GM11168 (cell line): ENCODE results near the gene WBP11.

Source experiments
- in situ Hi-C: fragments of 300-500 bp; cut with MboI; formaldehyde crosslinking; loops from one replicate; pipeline ENCODE4 v1.12.0; 2022; ENCODE audit warnings: low sequenced_read_pairs; ENCODE audit not compliant: unreplicated experiment

Gene WBP11

DNA sequence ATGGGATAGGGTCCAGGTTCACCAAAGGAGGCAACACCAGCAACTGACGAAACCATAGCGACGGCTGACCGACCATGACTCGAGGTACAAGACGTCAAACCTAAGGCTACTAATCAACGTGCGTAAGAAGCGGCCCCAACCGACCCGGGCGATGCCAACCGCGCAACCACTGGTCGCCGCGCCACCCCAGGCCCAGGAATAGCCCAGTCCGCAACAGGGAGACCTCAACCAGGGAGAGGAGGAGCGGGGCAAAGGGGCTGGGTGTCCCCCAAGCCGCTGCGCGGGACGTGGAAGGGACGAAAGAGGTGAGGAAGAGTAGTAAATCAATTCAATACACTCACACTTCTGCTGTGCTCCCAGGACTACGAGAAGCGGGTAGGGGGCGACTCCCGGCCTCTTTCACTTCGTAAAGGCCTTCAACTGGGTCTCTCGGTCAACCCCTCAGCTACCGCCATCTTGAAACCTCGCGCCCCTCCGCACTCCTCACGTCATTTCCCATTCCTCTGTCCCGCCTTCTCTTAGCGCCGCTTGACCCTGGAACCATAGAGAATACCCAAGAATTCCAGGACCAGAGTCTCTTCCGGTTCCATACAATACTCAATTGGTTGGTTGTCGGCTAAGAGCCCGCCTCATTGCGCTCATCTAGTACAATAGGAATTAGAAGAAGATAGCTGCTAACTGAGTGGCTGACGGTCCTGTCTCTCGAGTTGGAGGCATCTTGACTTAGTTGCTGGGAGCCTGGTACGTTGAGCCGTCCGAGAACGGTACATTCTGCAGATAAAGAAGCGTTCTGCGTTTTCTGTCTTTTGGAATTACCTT, at the start of gene WBP11, which contains the start of gene C12orf60:
Gene WBP11, minus strand, starts transcription at position 468 of the 819 bp plus-strand sequence. CDS start 2,095 bp downstream, outside the sequence.
Gene C12orf60, plus strand, starts transcription at position 660 of the 819 bp plus-strand sequence. CDS start 19,266 bp downstream, outside the sequence.
- in situ Hi-C loops = no loop called here

DNA sequence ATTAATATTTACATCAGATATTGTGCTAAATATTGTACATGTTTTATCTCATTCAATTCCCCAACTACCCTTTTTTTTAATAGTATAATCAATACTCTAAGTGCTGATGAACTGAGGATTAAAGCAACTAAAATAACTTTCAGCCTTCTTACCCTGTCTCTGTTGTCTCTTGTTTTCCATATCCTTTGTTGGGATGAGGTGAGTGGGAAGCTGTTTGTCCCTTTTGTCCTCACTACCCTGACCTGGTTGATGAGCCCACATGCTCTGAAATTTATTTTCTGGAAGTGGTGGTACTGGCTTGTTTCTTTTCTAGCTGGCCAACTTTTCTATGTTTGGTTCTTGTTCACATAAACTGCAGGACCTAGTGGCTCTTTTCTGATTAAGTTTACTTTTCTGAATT, 49.6 kb upstream of the WBP11 start:
- in situ Hi-C loops = no loop called here

DNA sequence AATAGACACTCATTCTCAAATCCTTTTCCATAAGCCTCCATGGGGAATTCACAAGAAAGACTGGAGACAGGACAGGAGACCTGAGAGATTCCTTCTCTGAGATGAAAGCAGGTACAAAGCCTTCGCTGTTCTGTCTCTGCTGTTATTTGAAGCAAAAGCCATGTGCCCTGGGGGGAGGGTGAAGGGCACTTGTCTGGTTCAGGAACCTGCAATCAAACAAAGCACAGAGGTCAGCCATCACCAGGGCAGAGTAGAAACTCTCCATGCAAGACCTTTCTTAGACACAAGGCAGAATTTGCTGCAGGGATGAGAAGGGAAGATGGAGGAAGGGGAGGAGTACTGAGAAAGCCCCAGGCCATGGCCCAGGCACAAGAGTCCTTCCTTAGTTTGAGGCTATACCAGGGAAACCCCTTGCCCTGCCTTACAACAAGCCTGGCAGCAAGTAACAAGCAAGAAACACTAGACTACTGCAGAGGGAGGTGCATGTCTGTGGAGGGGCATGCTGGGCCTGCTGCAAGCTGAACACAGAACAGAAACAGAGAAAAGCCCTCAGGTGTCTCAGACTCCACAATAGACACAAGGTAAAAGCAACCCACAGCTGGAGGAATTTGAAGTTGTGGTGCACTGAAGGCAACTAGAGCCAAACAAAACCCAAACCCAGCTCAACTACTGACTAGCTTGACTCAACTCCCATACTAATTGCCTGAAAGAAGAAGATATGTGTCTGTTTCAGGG, 47.8 kb upstream of the WBP11 start:
- in situ Hi-C loops = no loop called here

DNA sequence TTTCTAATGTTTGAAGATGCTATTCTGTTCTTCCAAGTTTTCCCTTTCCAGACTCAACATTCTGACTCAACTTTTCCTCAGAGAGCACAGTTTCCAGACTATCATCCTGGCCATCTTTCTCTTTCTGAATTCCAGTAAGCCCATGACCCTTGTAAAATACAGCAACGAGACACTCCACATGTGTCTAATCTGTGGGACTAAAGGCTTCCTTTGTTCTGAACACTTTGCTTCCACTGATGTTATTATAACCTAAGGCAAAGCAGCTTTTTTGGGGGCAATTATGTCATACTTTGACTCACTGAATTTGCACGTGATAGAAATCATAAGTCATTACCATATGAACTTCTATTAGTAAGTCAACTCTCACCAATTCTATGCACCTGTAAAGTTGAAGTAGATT, 46.4 kb upstream of the WBP11 start:
- in situ Hi-C loops = loop anchor here (5.0 kb wide), 1 partner anchor 153 kb away; no protein-coding TSS in a partner anchor

DNA sequence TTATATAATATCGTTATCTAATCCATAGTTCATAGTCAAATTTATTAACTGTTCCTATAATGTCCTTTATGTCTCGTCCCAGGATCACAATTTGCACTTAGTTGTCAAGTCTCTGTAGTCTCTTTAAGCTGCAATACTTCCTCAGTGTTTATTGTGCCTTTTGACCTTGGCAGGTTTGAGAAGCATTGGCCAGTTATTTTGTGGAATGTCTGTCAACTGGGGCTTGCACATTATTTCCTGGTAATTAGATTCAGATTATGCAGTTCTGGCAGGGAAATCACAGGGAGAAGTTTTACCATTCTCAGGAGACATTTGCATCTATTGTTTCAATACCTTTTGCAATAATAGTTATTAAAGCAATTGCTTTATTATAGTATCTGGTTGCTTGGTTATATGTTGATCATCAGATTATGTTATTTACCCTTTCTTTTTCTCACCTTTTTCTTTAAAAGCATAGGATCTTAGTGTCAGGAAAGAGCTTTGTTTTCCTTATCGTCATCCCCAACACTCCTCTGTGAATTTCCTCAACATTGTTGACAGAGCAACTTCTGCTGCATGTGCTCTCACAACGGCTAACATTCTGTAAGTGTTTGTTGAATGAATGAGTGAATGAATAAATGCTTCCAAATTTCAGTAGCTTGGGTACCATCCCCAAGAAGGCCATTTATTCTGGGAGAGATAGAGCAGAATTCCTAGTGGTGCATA, 43.8 kb upstream of the WBP11 start:
- in situ Hi-C loops = loop anchor here (5.0 kb wide), 1 partner anchor 155 kb away; no protein-coding TSS in a partner anchor

DNA sequence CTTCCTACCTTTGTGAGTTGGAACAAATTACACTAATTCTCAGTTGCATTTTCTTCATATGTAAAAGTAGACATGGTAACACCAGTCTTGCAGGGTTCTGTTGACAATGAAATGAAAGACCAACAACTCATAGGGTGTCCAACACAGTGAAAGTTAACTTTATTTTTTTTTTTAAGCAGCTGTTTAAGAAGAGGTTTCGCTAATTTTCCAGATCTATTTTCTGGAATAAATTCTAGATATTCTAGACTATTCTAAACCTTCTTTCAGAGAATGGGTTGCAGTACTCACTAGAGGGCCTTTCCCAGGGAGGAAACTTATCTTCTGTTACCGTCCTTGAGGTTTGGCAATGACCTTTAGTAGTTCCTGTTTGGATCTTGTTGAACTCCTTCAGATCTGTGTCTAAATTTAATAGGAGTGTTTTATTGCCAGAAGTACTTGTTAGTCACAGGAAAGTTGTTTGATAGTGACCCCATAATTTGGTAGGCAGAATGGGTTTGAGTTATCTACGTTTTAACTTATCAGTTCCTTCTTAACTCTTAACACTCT, 42.8 kb upstream of the WBP11 start:
- in situ Hi-C loops = loop anchor here (5.0 kb wide), 1 partner anchor 156 kb away; no protein-coding TSS in a partner anchor

DNA sequence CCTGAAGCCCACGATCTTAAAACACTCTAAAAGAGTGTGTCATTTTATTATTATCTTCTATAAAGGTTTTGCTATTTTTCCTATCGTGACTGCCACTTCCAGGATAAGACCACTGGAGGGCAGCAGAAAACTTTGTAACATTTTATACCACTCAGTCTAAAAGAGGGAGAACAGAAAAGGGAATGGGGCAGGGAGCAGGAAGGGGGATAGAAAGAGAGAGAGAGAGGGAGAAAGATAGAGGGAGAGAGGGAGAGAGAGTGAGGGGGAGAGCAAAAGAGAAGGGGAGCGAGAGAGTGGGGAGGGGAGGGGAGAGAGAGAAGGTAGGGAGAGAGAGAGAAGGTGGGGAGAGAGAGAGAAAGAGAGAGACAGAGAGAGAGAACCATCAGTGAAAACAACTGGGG, 42.1 kb upstream of the WBP11 start:
- in situ Hi-C loops = loop anchor here (5.0 kb wide), 1 partner anchor 157 kb away; no protein-coding TSS in a partner anchor

DNA sequence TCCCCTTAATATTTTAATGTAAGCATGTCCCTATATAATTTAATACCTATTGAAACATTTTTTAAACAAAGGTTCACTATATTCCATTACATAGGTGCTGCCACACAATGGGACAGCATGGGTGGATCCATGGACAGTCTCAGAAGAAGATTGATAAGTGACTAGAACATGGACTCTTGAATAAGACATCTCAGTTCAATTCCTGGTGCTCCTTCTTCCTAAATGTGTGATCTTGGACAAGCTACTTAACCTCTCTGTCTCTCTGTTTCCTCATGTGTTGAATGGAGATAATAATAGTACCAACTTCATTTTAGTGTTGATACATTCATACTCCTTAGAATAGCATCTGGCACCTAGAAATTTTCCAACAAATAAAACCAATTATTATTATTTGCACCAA, 41.1 kb upstream of the WBP11 start:
- in situ Hi-C loops = no loop called here

DNA sequence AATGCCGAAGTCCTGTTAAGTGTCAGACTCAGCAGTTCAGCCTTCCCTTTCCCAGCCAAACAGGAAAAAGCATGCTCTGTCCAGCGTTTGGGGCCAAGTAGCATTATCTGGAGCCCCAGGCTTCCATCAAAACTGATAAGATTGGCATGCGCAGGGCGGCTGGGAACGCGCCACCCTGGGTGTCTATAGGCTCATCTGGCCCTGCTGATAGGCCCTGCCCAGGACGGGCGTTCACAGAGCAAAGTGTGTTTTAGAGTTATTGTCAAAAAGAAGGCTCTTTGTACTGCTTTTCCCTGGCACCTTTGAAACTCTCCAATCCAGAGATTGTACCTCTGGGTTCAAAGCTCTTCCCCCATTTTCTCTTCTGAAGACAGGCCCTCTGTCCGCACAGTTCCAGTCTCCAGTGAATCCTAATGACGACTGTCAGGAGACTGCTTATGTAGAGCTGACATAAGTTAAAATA, 40.2 kb upstream of the WBP11 start, which contains the start of gene ART4:
Gene ART4, minus strand, starts transcription at position 102 of the 463 bp plus-strand sequence. CDS start 413 bp downstream, outside the sequence.
- in situ Hi-C loops = no loop called here

DNA sequence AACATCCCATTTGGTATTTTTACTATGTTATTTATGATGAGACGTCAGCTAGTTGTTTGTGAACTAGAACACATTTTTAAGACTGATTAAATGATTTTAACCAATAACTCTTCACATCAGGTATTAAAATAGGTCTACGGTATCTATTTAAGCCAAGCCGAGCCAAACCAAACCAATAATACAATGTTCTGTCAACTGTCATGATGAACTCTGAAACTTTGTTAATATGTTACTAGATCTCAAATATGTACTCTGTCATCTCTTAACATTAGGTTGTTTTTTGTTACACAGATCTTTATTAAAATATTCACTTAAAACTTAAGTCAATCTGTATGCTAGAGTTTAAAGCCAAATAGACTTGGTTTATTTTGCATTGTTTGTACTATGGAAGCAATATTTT, 39.0 kb upstream of the WBP11 start:
- in situ Hi-C loops = no loop called here

DNA sequence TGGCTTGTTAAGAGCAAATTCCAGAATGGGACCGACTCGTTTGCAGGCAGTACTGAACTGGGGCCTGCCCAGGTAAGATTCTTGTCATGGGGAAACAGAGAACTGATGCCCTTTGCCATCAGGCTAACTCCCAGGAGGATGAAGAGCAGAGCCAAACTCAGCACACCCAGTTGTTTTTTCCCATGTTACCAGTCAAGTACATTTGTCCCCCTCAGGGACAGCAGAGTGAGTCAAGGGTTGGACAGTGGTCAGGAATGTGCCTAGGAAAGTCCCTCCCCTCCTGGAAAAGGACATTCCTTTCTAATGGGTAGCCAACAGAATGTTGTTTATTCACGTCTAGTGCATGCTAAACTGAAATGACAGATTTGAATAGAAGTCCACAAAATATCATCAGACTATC, 38.5 kb upstream of the WBP11 start:
- in situ Hi-C loops = no loop called here

DNA sequence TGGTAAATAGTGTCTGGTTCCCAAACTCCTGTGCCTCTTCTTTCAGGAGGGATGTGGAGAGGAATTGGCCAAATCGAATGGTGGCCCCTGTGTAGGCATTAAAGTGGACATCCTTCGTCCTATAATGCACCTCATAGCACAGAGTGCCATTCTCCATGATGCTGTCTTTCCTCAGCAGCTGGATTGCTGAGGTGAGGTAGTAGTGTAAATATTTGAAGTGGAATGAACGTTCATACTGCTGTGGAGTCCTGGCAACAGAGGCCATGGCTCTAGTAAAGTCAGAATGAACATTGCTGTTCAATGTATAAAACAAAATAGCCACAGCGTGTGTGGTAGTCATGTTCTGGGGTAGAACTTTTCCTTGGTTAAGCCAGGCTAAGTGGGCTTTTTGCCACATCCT, 37.3 kb upstream of the WBP11 start:
- in situ Hi-C loops = no loop called here

DNA sequence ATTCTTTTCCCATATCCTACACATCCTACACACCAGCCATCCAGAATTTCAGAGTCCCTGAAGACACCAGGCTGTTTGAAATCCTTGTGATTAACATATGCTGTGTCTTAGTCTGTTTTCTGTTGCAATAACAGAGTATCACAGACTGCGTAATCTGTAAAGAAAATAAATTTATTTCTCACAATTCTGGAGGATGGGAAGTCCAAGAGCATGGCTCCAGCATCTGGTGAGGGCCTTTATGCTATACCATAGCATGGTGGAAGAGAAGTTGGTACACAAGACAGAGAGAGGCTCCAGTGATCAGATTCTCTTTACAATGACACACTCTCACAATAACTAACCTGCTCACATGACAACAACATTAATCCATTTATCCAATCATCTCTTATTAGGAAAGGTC, 36.0 kb upstream of the WBP11 start:
- in situ Hi-C loops = no loop called here

DNA sequence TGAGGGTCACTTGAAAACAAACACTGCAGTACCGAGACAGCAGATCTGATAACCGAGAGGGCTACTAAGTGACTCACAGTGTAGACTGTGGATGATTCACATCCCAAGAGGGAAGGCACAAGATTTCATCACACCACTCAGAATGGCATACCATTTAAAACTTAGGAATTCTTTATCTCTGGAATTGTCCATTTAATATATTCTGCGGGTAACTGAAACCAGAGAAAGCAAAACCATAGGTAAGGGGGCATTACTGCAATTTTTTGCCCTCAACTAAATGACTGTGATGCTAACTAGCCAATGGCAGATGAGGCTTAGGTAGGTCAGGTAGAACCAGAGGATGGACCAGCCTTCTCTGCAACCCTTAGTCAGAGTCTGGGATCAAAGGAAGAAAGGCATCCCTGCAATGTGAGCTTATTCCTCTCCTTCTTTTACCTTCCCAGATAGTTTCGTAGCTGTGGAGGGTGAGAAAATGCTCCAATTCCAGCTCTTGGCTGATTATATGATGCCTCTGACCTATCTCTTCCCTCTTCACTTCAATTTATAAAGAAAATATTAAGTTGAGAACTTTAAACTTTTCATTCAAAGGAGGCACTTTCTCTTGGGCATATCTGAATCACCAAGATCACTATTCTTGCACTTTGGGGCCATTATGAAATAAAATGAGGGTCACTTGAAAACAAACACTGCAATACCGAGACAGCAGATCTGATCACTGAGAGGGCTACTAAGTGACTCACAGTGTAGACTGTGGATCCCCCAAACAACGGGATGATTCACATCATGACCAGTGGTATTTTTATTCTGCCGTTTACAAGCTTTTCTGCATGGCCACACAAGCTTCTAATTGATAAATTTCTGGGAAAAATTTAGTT, 33.3 kb upstream of the WBP11 start:
- in situ Hi-C loops = no loop called here

DNA sequence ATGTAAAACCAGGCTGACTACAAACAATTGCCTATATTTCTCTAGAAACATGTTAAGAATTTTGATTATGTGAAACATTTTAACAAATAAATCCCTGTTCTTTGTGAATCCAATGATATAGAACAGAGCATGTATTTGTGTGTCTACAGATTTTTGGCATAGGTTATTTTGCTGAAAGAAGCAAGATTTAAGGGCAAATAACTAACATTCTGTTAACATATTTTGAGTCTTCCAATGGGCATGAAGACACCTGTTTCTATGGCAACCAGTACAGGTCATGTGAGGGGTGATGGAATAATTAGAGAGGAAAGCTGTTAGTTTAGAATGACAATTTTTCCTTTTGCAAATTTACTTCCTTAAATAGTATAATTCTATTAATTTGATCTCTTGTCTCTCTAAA, 31.2 kb upstream of the WBP11 start:
- in situ Hi-C loops = no loop called here

DNA sequence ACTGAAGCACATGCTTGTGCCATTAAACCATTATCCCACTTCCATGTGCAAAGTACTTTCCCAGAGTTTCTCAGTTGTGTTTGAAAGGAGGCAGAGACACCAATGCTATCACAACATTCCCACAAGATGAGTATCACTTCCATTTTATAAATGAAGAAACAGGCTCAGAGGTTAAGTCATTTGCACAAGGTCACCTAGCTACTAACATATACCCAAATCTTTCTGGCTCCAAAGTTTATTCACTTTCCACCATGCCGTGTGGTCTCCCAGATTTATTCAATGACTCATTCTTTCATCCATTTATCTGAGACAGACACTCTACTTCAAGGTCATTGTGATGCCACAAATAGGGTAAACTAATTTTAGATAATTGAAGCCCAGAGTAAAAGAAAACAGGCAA, 30.7 kb upstream of the WBP11 start:
- in situ Hi-C loops = no loop called here

DNA sequence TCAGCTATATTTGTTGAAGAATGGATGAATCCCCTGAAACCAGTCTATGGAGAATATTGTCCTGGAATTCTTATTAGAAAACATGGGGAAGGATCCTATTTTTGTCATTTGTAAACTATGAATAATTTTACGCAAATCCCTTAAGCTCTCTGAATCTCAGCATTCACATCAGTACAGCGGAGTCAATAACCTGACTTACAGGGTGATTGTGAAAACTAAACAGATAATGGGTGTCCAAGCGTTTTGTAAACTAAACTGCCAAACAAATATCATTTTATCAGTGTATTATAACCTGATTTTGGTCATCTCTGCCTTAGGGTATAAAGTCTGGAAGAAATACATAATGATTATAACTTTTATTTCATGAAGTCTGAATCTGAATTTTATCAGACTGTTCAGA, 30.1 kb upstream of the WBP11 start:
- in situ Hi-C loops = no loop called here

DNA sequence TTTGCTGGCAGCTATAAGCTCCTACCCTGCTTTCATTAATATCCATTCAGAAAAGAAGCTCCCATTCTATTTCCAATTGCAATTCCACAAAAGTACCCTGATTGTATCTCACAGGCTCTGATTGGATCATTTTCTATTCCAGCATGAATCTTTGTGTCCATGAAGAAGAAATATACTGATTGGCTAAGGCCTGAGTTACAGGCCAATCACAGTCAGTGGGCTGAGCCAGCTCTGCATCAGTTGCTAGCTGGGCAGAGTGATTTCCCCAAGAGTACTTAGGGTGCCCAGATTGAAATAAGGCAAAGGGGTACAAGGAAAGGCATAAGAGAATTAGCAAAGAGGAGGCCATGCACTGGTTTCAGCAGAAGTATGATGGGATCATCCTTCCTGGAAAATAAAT, 25.6 kb upstream of the WBP11 start:
- in situ Hi-C loops = no loop called here

DNA sequence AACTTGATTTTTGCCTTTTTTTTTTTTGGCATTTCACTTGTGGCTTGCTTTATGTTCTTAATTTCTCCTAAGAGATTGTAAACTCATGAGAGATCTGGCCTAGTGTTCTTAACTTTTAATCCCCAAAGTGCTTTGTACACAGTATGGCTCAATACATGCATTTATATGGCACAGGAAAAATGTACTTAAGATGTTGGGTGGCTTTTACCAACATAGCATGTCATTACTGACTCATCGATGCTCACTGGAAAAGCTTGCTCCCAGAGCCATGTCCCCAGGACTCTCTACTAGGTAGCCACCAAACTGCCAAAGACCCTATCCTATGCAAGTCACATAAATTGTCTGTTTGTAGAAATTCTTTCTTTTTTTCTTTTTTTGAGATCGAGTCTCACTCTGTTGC, 23.8 kb upstream of the WBP11 start:
- in situ Hi-C loops = no loop called here
